HEK293 (cell line): ENCODE data around the gene STARD3.

Source experiments
- GLI4 ChIP-seq: fragments of 450-650 bp; formaldehyde crosslinking; IDR thresholded peaks from 2 replicates; pipeline ENCODE4 v1.5.1; 2016; ENCODE audit warnings: missing biosample characterization, missing genetic modification characterization
- GLIS2 ChIP-seq: fragments of 450-650 bp; formaldehyde crosslinking; IDR thresholded peaks from 2 replicates; pipeline ENCODE4 v1.5.1; 2016; ENCODE audit warnings: missing biosample characterization, missing genetic modification characterization
- MZF1 ChIP-seq: fragments of 450-650 bp; formaldehyde crosslinking; IDR thresholded peaks from 2 replicates; pipeline ENCODE4 v1.5.1; 2017; ENCODE audit warnings: missing biosample characterization, missing genetic modification characterization, borderline replicate concordance
- OSR2 ChIP-seq: fragments of 450-650 bp; formaldehyde crosslinking; IDR thresholded peaks from 2 replicates; pipeline ENCODE4 v1.5.1; 2016; ENCODE audit warnings: missing biosample characterization, missing genetic modification characterization
- SCRT2 ChIP-seq: fragments of 450-650 bp; formaldehyde crosslinking; IDR thresholded peaks from 2 replicates; pipeline ENCODE4 v1.5.1; 2016; ENCODE audit warnings: missing biosample characterization, missing genetic modification characterization
- TRIM28 ChIP-seq: IDR thresholded peaks from 2 replicates; pipeline ENCODE4 v1.6.1; 2011; ENCODE audit warnings: low read length, control low read depth, borderline replicate concordance
- ZBTB17 ChIP-seq: fragments of 450-650 bp; formaldehyde crosslinking; IDR thresholded peaks from 2 replicates; pipeline ENCODE4 v1.5.1; 2016; ENCODE audit warnings: missing biosample characterization, missing genetic modification characterization
- ZBTB20 ChIP-seq: fragments of 450-650 bp; formaldehyde crosslinking; IDR thresholded peaks from 2 replicates; pipeline ENCODE4 v1.5.1; 2016; ENCODE audit warnings: missing biosample characterization, missing genetic modification characterization
- ZBTB7A ChIP-seq: fragments of 450-650 bp; formaldehyde crosslinking; IDR thresholded peaks from 2 replicates; pipeline ENCODE4 v1.5.1; 2016; ENCODE audit warnings: low read depth, missing biosample characterization, missing genetic modification characterization
- ZBTB8A ChIP-seq: fragments of 450-650 bp; formaldehyde crosslinking; IDR thresholded peaks from 2 replicates; pipeline ENCODE4 v1.5.1; 2016; ENCODE audit warnings: missing biosample characterization, missing genetic modification characterization
- ZNF10 ChIP-seq: fragments of 450-650 bp; formaldehyde crosslinking; IDR thresholded peaks from 2 replicates; pipeline ENCODE4 v1.5.1; 2017; ENCODE audit warnings: missing biosample characterization, missing genetic modification characterization
- ZNF223 ChIP-seq: fragments of 450-650 bp; formaldehyde crosslinking; IDR thresholded peaks from 2 replicates; pipeline ENCODE4 v1.5.1; 2016; ENCODE audit warnings: missing biosample characterization, missing genetic modification characterization
- ZNF23 ChIP-seq: fragments of 450-650 bp; formaldehyde crosslinking; IDR thresholded peaks from 2 replicates; pipeline ENCODE4 v1.5.1; 2016; ENCODE audit warnings: missing biosample characterization, missing genetic modification characterization, borderline replicate concordance
- ZNF24 ChIP-seq: fragments of 450-650 bp; formaldehyde crosslinking; IDR thresholded peaks from 2 replicates; pipeline ENCODE4 v1.5.1; 2016; ENCODE audit warnings: missing biosample characterization, missing genetic modification characterization
- ZNF292 ChIP-seq: fragments of 450-650 bp; formaldehyde crosslinking; IDR thresholded peaks from 2 replicates; pipeline ENCODE4 v1.5.1; 2016; ENCODE audit warnings: low read depth, missing biosample characterization, missing genetic modification characterization, borderline replicate concordance
- ZNF302 ChIP-seq: fragments of 450-650 bp; formaldehyde crosslinking; IDR thresholded peaks from 2 replicates; pipeline ENCODE4 v1.5.1; 2016; ENCODE audit warnings: missing biosample characterization, missing genetic modification characterization, low read depth
- ZNF391 ChIP-seq: fragments of 450-650 bp; formaldehyde crosslinking; IDR thresholded peaks from 2 replicates; pipeline ENCODE4 v1.5.1; 2016; ENCODE audit warnings: low read depth, missing biosample characterization, missing genetic modification characterization, borderline replicate concordance
- ZNF394 ChIP-seq: fragments of 450-650 bp; formaldehyde crosslinking; IDR thresholded peaks from 2 replicates; pipeline ENCODE4 v1.5.1; 2016; ENCODE audit warnings: missing biosample characterization, missing genetic modification characterization, mild to moderate bottlenecking, moderate library complexity, borderline replicate concordance
- ZNF404 ChIP-seq: fragments of 450-650 bp; formaldehyde crosslinking; IDR thresholded peaks from 2 replicates; pipeline ENCODE4 v1.5.1; 2017; ENCODE audit warnings: missing biosample characterization, missing genetic modification characterization
- ZNF433 ChIP-seq: fragments of 450-650 bp; formaldehyde crosslinking; IDR thresholded peaks from 2 replicates; pipeline ENCODE4 v1.5.1; 2016; ENCODE audit warnings: missing biosample characterization, missing genetic modification characterization, low read depth
- ZNF623 ChIP-seq: fragments of 450-650 bp; formaldehyde crosslinking; IDR thresholded peaks from 2 replicates; pipeline ENCODE4 v1.5.1; 2016; ENCODE audit warnings: missing biosample characterization, missing genetic modification characterization
- ZNF626 ChIP-seq: fragments of 450-650 bp; sonication (Bioruptor Pico); formaldehyde crosslinking; IDR thresholded peaks from 2 replicates; pipeline ENCODE4 v1.5.1; 2018; ENCODE audit warnings: missing biosample characterization, missing genetic modification characterization, inconsistent platforms
- ZSCAN16 ChIP-seq: fragments of 450-650 bp; formaldehyde crosslinking; IDR thresholded peaks from 2 replicates; pipeline ENCODE4 v1.5.1; 2016; ENCODE audit warnings: missing biosample characterization, missing genetic modification characterization
- TF ChIP-seq, protein P1 (sequence below): fragments of 450-650 bp; formaldehyde crosslinking; IDR thresholded peaks from 2 replicates; pipeline ENCODE4 v1.5.1; 2016; ENCODE audit warnings: missing biosample characterization, missing genetic modification characterization
- TF ChIP-seq, protein P2 (sequence below): fragments of 450-650 bp; formaldehyde crosslinking; IDR thresholded peaks from 2 replicates; pipeline ENCODE4 v1.5.1; 2017; ENCODE audit warnings: missing biosample characterization, missing genetic modification characterization
- TF ChIP-seq, protein P3 (sequence below): fragments of 450-650 bp; formaldehyde crosslinking; IDR thresholded peaks from 2 replicates; pipeline ENCODE4 v1.5.1; 2016; ENCODE audit warnings: missing biosample characterization, missing genetic modification characterization
- TF ChIP-seq, protein P4 (sequence below): fragments of 450-650 bp; formaldehyde crosslinking; IDR thresholded peaks from 2 replicates; pipeline ENCODE4 v1.5.1; 2016; ENCODE audit warnings: missing biosample characterization, missing genetic modification characterization

The STARD3 gene

GRCh38 chr17:39618246-39618913 is 18.6 kb upstream of the STARD3 start (continued):
- peak; percentile 41 for TF ChIP-seq ZBTB20 (tag by site-specific recombination)
- no peak for TF ChIP-seq ZNF391 (tag by site-specific recombination)
- TF ChIP-seq ZSCAN16: no peak
- TF ChIP-seq, protein P1, sequence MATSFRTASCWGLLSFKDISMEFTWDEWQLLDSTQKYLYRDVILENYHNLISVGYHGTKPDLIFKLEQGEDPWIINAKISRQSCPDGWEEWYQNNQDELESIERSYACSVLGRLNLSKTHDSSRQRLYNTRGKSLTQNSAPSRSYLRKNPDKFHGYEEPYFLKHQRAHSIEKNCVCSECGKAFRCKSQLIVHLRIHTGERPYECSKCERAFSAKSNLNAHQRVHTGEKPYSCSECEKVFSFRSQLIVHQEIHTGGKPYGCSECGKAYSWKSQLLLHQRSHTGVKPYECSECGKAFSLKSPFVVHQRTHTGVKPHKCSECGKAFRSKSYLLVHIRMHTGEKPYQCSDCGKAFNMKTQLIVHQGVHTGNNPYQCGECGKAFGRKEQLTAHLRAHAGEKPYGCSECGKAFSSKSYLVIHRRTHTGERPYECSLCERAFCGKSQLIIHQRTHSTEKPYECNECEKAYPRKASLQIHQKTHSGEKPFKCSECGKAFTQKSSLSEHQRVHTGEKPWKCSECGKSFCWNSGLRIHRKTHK (tag by site-specific recombination): no peak
- no peak; the same call in 1 of the 2 replicates for TF ChIP-seq ZNF623
- TF ChIP-seq, protein P2, sequence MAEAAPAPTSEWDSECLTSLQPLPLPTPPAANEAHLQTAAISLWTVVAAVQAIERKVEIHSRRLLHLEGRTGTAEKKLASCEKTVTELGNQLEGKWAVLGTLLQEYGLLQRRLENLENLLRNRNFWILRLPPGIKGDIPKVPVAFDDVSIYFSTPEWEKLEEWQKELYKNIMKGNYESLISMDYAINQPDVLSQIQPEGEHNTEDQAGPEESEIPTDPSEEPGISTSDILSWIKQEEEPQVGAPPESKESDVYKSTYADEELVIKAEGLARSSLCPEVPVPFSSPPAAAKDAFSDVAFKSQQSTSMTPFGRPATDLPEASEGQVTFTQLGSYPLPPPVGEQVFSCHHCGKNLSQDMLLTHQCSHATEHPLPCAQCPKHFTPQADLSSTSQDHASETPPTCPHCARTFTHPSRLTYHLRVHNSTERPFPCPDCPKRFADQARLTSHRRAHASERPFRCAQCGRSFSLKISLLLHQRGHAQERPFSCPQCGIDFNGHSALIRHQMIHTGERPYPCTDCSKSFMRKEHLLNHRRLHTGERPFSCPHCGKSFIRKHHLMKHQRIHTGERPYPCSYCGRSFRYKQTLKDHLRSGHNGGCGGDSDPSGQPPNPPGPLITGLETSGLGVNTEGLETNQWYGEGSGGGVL (tag by site-specific recombination): no peak
- TF ChIP-seq ZNF404 (tag by site-specific recombination): no peak
- TF ChIP-seq SCRT2: no peak
- TF ChIP-seq TRIM28: no peak
- no peak for TF ChIP-seq ZNF23 (tag by site-specific recombination)
- TF ChIP-seq ZBTB17 (tag by site-specific recombination): peak; percentile 31; the same call in 1 of the 2 replicates
- no peak for TF ChIP-seq ZBTB7A (tag by site-specific recombination)
- no peak for TF ChIP-seq ZNF626 (tag by site-specific recombination)
- no peak; the same call in 1 of the 2 replicates for TF ChIP-seq OSR2 (tag by site-specific recombination)
- TF ChIP-seq ZNF292 (tag by site-specific recombination): no peak
- TF ChIP-seq ZNF394 (tag by site-specific recombination): peak; percentile 46; the same call in 1 of the 2 replicates
- TF ChIP-seq ZNF433 (tag by site-specific recombination): no peak
- TF ChIP-seq ZNF223 (tag by site-specific recombination): no peak
- peak; percentile 36; the same call in 1 of the 2 replicates for TF ChIP-seq ZBTB8A (tag by site-specific recombination)
- TF ChIP-seq, protein P3, sequence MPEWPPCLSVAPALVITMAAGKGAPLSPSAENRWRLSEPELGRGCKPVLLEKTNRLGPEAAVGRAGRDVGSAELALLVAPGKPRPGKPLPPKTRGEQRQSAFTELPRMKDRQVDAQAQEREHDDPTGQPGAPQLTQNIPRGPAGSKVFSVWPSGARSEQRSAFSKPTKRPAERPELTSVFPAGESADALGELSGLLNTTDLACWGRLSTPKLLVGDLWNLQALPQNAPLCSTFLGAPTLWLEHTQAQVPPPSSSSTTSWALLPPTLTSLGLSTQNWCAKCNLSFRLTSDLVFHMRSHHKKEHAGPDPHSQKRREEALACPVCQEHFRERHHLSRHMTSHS (tag by site-specific recombination): no peak
- TF ChIP-seq GLIS2 (tag by site-specific recombination): 0 out of 2 replicates have a peak, but pooled peaks have one; percentile 3
- TF ChIP-seq ZNF24 (tag by site-specific recombination): no peak
- no peak for TF ChIP-seq ZNF302
- TF ChIP-seq, protein P4, sequence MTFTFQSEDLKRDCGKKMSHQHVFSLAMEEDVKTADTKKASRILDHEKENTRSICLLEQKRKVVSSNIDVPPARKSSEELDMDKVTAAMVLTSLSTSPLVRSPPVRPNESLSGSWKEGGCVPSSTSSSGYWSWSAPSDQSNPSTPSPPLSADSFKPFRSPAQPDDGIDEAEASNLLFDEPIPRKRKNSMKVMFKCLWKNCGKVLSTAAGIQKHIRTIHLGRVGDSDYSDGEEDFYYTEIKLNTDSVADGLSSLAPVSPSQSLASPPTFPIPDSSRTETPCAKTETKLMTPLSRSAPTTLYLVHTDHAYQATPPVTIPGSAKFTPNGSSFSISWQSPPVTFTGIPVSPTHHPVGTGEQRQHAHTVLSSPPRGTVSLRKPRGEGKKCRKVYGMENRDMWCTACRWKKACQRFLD (tag by site-specific recombination): no peak
- no peak; the same call in 1 of the 2 replicates for TF ChIP-seq MZF1 (tag by site-specific recombination)
- no peak for TF ChIP-seq GLI4 (tag by site-specific recombination)
- TF ChIP-seq ZNF10 (tag by site-specific recombination): no peak
